Stimulated activated CD8-positive, alpha-beta memory T cell treated with anti-CD3 and anti-CD28 coated beads, Interleukin-7, amount 100 ng/mL, for 4 hours (primary cell): ENCODE measurements around the gene ACAD11.

Experiments
- DNase-seq, 2 donors: peaks; one replicate each; pipeline ENCODE4 v3.0.0-alpha.2; 2020; ENCODE audit warnings: low read depth in 2 of 2

ACAD11 gene

DNA sequence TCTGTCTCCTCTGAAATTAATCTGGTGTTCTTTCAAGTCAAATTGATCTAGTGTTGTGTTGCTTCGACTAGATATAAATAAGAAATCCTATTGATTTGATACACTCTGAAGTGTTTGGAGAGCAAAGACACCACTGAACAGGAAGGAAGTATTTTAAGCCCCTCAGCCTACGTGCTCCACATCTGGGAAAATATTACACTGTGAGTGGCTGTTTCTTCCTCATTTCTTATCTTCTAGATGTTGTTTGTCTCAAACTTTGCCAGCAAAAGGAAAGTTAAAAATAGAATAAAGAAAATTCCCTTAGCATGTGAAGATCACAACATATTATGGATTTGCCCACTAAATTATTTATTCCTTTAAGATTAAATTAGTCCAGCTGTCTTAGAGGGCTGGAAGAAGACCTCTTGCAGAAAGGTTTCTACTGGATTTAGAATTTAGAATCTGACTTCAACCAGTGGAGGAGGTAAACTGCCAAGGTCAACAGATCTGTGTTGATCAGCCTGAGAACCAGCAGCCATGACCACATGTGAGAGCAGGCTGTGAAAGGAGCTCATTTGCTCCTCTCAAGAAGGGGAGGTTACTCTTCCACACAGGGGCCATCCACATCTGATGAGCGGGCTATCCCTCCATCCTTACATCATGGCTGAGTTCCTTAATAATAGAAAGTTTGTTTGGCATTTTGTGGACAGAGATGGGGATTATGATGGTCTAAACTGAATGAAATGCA lies 108.9 kb downstream of the ACAD11 start:
- no peak for DNase-seq

DNA sequence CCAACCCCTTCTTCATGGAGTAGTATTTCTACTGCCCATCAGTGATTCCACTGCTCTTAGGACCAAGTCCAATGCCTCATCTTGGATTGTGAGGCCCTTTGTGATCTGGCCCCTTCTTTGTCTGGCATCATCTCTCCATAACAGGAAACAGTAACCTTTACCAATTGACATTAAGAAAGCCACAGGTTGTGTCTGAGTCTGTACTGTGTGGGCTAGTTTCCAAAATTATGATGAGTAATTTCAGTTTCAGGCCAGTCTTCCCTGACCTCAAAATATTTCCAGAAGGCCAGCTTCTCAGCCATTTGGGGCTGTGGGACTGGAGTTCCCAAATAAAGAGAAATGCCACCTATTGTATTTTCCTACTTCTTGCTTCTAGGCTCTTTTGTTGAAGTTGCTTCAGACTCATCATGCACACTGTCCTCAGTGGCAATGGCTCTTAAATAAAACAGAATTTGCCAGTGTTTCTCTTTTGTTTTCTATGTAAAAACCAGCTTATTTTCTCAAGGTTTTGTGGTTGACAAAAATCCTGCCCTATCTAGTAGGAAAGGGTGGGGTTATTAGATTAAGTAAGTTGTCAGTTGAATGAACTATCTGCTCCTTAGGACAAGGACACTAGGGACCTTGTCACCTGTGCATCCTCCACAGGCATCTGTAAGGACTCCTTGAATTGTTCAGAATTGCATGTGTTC lies 109.6 kb downstream of the ACAD11 start:
- DNase-seq = no peak

GRCh38 chr3:132549169-132549568 lies 110.4 kb downstream of the ACAD11 start:
- DNase-seq = no peak

DNA sequence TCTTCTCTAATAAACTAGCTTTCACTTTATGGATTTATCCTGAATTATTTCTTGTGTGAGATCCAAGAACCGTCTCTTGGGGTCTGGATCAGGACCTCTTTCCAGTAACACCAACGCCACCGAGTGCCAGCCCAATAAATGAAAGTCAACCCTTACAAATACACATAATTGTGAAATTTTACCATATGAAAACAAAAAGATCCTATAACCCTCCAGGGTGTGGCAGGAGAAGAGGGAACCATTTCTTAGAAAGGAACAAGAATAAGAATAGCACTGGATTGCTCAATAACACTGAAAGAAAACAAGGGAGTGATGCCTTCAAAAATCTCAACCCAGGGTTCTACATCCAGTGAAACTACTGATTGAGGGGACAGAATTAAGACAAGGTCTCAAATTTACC lies 114.1 kb downstream of the ACAD11 start:
- DNase-seq = no peak

GRCh38 chr3:132544130-132544529 lies 115.5 kb downstream of the ACAD11 start:
- no peak for DNase-seq

DNA sequence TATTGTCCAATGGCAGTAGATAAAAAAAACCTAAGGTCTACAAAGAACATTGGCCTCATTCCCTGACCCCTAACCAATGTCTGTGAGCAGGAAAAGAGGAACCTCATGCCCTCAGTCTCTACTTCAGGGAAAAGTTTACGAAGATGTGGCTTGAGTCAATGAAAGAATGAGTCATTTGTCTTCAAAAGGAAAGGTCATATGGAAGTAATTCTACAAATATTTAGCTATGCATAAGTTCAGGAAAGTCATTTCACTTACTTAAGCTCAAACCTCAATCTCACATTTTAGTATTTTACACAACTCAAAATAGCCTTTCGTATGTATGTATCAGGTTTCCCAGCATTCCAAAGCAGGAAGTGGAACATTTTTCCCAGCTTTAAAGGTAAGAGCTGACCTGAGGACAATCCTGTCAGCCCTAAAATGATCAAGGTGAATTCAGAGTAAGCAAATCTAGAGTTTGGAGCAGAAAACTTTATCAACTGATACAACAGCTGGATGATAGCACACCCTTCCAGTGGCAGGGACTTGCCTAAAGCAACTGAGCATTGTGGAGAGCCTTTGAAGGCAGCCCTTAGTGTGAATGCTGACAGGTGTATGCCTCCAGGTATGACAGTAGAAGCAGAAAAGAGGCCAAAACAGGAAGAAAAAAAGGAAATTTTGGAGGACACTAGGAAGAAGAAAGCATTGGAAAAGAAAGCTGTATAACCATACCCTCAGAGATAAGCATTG lies 116.4 kb downstream of the ACAD11 start:
- no peak for DNase-seq

DNA sequence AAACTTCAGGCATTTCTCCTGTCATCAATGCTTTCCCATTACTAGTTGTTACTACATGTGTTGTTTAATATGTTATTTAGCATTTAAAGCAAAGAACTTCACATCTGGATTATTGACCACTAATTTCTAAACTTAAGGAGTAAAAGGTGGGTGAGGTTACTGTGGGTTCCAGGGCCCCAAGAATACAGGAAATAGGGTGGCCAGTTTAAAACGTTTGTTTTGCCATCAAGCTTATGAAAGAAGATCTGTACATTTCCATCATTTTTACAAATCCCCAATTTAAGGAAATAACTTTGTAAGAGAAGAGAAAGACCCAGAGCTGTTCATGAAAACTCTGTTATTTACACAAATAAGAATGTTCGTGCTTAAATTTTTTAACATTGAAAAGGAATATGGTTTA lies 117.0 kb downstream of the ACAD11 start:
- DNase-seq = no peak

GRCh38 chr3:132539681-132540080 lies 119.9 kb downstream of the ACAD11 start:
- no peak for DNase-seq

DNA sequence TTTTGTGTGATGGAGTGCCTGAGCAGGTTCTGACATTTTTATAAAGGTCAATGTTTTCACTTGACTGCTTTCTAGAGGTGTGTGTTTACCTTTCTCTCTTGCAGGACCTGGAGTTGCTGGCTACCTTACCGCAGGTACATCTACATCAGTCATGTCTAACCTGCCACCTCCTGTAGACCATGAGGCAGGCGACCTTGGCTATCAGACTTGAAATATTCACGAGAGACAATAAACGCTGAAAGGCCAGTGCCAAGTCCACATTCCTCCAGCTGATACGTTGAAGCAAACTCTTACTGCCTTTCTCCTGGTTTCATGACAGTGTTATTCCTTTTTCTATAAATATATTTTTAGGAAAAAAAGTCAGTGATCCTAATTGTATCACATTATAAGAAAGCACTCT lies 121.5 kb downstream of the ACAD11 start:
- DNase-seq = no peak

DNA sequence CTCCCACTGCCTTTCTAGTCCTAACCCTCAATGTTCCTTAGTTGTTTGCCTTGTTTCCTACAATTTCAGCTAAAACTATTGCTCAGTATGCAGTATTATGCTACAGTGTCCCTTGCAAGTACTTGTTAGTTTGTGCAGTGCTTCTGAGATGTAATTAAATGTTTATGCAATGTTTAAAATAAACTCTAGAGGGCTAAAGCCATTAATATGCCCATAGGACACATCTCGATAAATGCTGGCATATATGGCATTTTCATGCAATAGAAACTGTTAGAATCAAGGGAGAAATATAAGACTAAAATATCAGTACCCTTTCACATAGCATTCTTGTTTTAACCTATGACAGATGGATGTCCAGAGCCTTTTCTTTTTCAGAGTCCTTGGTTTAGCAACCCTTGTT lies 122.3 kb downstream of the ACAD11 start:
- DNase-seq = no peak

- DNase-seq = no peak
Observed at GRCh38 chr3:132536442-132537153, 123.0 kb downstream of the ACAD11 start.

DNA sequence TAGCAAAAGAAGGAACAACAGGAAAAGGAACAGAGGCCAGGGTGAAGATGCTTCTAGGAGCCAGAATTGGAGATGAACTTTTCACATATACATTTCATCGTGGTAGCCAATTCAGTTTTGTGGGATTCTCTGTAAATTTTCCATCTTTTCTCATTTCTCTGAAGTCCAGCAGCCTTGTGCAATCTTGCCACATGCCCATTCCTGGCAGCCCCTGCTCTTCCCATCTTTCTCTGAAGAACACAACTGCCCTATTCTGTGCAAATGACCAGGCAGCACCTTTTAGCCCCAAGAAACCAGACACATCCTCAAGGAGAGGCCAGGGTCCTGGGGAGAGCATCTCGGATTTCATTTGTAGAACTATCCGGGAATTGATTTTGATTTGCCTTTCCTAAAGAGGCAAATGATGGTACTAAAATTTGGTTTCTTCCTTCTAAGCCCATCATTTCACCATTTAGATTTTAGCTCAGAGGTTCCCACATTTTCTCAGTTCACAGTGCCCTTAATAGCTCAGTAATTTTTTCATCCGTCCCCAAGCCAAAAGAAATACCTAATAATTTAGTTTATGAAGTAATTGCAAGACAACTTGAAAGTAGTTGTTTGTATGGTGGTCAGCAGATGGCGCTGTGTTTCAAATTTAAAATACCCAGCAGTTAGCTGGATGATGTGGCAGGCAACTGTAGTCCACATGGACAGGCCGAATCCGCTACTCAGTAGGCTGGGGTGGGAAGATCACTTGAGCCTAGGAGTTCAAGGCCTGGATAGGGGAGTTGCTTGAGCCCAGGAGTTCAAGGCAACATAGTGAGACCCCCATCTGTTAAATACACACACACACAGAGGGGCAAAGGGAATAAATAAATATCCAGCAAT lies 123.8 kb downstream of the ACAD11 start:
- peak in 1 of 2 donors; percentile 37 for DNase-seq

DNA sequence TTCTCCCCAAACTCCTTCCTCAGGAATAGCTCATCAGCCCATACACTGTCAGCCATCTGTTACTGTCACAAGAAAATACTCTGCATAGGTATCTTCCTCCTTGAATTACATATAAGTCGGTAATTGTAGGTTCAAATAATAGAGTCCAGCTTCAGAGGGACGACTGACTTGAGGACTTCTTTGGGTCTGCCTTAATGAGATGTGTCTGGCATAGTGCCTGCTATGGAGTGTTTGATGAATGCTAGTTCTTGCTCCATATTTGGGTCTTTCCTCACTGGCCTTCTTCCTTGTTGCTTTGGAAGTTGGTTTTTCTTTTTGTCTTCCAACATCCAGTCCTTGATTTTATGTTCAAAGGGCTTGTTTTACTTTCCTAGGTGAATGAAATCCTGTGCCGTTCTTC lies 129.0 kb downstream of the ACAD11 start:
- DNase-seq = no peak

DNA sequence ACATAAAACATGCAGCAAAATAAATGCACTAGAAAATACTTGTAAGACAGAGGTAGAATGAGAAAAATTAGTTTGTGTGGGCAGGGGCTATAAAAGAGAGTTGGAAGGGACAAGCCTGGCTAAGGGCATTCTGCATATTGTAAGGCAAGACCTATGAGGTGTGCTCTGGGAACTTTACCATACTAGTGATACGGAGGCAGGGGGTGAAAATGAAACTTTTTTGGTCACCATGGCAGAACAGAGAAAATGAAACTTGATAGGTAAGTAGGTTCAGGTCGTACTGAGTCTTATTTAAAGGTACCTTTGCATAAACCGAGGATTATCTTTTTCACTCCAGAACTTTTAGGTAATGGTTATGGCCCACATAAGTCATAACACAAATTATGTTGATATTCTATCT lies 137.3 kb downstream of the ACAD11 start:
- DNase-seq = no peak

DNA sequence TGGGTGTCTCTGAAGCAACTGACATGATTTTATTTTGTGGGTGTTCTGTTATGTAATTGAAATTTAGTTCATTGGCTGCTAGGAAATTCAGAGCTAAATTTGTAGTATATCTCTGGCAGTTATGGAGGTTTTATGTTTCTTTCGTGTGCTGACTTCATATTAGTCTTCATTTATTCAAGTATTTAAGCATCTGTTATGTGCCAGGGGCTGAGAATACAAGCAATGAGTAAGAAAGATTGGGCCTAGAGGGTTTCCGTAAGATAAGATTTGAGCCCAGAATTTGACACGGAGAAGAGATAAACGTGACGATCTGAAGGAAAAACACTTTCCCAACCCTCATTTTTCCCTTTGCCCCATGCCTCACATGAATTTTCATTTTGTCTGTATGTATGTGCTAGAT lies 137.7 kb downstream of the ACAD11 start:
- DNase-seq = no peak

DNA sequence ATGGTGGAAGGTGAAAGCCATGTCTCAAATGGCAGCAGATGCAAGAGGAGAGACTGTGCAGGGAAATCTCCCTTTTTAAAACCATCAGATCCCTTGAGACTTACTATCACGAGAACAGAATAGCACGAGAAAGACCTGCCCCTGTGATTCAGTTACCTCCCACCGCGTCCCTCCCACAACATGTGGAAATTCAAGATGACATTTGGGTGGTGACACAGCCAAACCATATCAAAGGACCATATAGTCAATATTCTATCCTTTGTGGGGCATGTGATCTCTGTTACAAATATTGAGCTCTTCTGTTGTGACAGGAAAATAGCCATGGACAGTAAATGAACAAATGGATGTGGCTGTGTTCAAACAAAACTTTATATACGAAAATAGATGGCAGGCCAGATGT lies 139.7 kb downstream of the ACAD11 start:
- no peak for DNase-seq

- DNase-seq = no peak
Observed at GRCh38 chr3:132517311-132517710, 142.3 kb downstream of the ACAD11 start.

DNA sequence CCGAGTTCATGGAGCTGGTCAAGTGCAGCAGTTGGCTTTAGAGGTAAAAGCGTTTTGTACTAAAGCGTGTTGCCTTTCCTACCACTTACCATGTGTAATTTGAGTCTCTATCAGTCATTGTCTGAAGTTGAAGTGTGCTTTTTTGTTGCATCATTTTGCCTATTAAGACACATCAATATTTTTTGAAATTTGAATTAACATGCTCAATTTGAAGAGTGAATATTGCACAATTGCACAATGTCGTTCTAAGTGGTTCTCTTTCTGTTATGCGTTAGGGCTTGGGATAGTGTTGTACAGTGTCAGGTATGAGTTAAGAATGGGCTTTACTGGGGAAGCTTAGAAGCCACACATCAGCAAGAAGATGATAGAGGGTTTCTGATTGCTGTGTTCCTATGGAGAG lies 146.6 kb downstream of the ACAD11 start:
- DNase-seq = no peak

- no peak for DNase-seq
Observed at GRCh38 chr3:132509506-132509905, 150.1 kb downstream of the ACAD11 start.

- DNase-seq = no peak
Observed at GRCh38 chr3:132509096-132509495, 150.5 kb downstream of the ACAD11 start.
